WTC11 (cell line): ENCODE results near the gene PPTC7. TPM values are rescaled to one million over a fixed set of nuclear protein-coding genes. Genes with fewer than 3 reads are reported as not detected.
A peak's percentile ranks its signal among the peaks of the same experiment; 100 is the strongest.

Source experiments
- ATAC-seq: fragments of 200-7000 bp; cut with Tn5 transposase; 2 replicates; pipeline ENCODE4 v1.10.0; 2021; ENCODE audit warnings: mild to moderate bottlenecking, moderate library complexity
- CTCF ChIA-PET: fragments of 300-600 bp; sonication (Branson Sonifier 250); formaldehyde crosslinking; loops from one replicate; lab custom pipeline; 2021; ENCODE audit warnings: antibody characterized with exemption; lab: Charles Lee
- POLR2A ChIA-PET: fragments of 350-600 bp; sonication (Branson Sonifier 250); formaldehyde crosslinking; loops from one replicate; lab custom pipeline; 2021; ENCODE audit warnings: antibody characterized with exemption; lab: Charles Lee
- DNase-seq: peaks from one replicate; pipeline ENCODE4 v3.0.0; 2021; ENCODE audit warnings: low spot score
- H3K27ac Mint-ChIP-seq: 2 replicates; pipeline ENCODE4 v1.8.0; 2021; ENCODE audit warnings: mixed read lengths
- H3K27me3 Mint-ChIP-seq: 2 replicates; pipeline ENCODE4 v1.8.0; 2021; ENCODE audit warnings: low read depth, mild to moderate bottlenecking, moderate library complexity, mixed read lengths
- H3K36me3 Mint-ChIP-seq: 2 replicates; pipeline ENCODE4 v1.8.0; 2021; ENCODE audit warnings: mixed read lengths
- H3K4me1 Mint-ChIP-seq: 2 replicates; pipeline ENCODE4 v1.8.0; 2022; ENCODE audit warnings: mixed read lengths
- H3K4me3 Mint-ChIP-seq: 2 replicates; pipeline ENCODE4 v1.8.0; 2021; ENCODE audit warnings: mild to moderate bottlenecking, moderate library complexity, mixed read lengths
- H3K9me3 Mint-ChIP-seq: 2 replicates; pipeline ENCODE4 v1.8.0; 2021; ENCODE audit warnings: mixed read lengths
- CBFB ChIP-seq: sonication (generic); formaldehyde crosslinking; IDR thresholded peaks from 2 replicates; pipeline ENCODE4 v1.8.1; 2022; ENCODE audit warnings: mild to moderate bottlenecking, low read depth, missing genetic modification reagents
- CDX4 ChIP-seq: fragments of 250-450 bp; sonication (Bioruptor Pico); IDR thresholded peaks from 2 replicates; pipeline ENCODE4 v1.9.0; 2021; ENCODE audit warnings: moderate library complexity, mild to moderate bottlenecking, inconsistent platforms, borderline replicate concordance
- E2F5 ChIP-seq: sonication (generic); formaldehyde crosslinking; IDR thresholded peaks from 2 replicates; pipeline ENCODE4 v1.8.1; 2022; ENCODE audit warnings: mild to moderate bottlenecking, moderate library complexity, missing genetic modification reagents
- JUN ChIP-seq: sonication (generic); formaldehyde crosslinking; IDR thresholded peaks from 2 replicates; pipeline ENCODE4 v1.8.0; 2023; ENCODE audit warnings: mild to moderate bottlenecking, missing genetic modification reagents
- NFE2L1 ChIP-seq: sonication (generic); formaldehyde crosslinking; IDR thresholded peaks from 2 replicates; pipeline ENCODE4 v1.8.1; 2023; ENCODE audit warnings: missing genetic modification reagents
- PRRX2 ChIP-seq: fragments of 250-450 bp; sonication (Bioruptor Pico); IDR thresholded peaks from 2 replicates; pipeline ENCODE4 v1.8.0; 2021; ENCODE audit warnings: mild to moderate bottlenecking
- TCF7 ChIP-seq: sonication (generic); formaldehyde crosslinking; IDR thresholded peaks from 2 replicates; pipeline ENCODE4 v1.8.0; 2022; ENCODE audit warnings: mild to moderate bottlenecking, low read depth, missing genetic modification reagents, moderate library complexity
- TEAD1 ChIP-seq: sonication (generic); formaldehyde crosslinking; IDR thresholded peaks from 2 replicates; pipeline ENCODE4 v1.8.0; 2022; ENCODE audit warnings: mild to moderate bottlenecking, missing genetic modification reagents
- TEAD4 ChIP-seq: sonication (generic); formaldehyde crosslinking; IDR thresholded peaks from 2 replicates; pipeline ENCODE4 v1.8.0; 2022; ENCODE audit warnings: mild to moderate bottlenecking, missing genetic modification reagents
- ZBTB43 ChIP-seq: sonication (generic); formaldehyde crosslinking; IDR thresholded peaks from 2 replicates; pipeline ENCODE4 v1.8.1; 2023; ENCODE audit warnings: mild to moderate bottlenecking, missing genetic modification reagents
- ZMAT4 ChIP-seq: fragments of 250-450 bp; sonication (Bioruptor Pico); IDR thresholded peaks from 2 replicates; pipeline ENCODE4 v1.9.0; 2021; ENCODE audit warnings: mild to moderate bottlenecking
- ZNF317 ChIP-seq: sonication (generic); formaldehyde crosslinking; IDR thresholded peaks from 2 replicates; pipeline ENCODE4 v1.8.1; 2023; ENCODE audit warnings: low read depth, mild to moderate bottlenecking, moderate library complexity, missing genetic modification reagents, borderline replicate concordance
- ZNF423 ChIP-seq: fragments of 250-450 bp; sonication (Bioruptor Pico); IDR thresholded peaks from 2 replicates; pipeline ENCODE4 v2.1.2; 2022; ENCODE audit warnings: mild to moderate bottlenecking, moderate library complexity
- ZNF532 ChIP-seq: fragments of 250-450 bp; sonication (Bioruptor Pico); IDR thresholded peaks from 2 replicates; pipeline ENCODE4 v1.9.0; 2021; ENCODE audit warnings: mild to moderate bottlenecking, borderline replicate concordance
- total RNA-seq: library from RNA; stranded (reverse); gene quantifications from 3 replicates; pipeline ENCODE4 v1.2.3, GENCODE V29; 2021

Gene PPTC7
- total RNA-seq, 1 experiment from 2014 or later, result 15.6 TPM

- H3K27ac Mint-ChIP-seq, result no peak overlapping the region
- no peak for DNase-seq
- CTCF ChIA-PET, result interaction anchor here (0.8 kb wide), 1 partner anchor 62 kb away, joined by 3 read pairs; no protein-coding TSS in a partner anchor
Measured at GRCh38 chr12:110537605-110538409, 45.3 kb downstream of the PPTC7 start.

GRCh38 chr12:110536834-110537604 is 46.1 kb downstream of the PPTC7 start:
- Mint-ChIP-seq H3K4me3 (no peak overlapping the region), H3K27me3 (no peaks in the 10 kb centered on the region), H3K9me3 (no peaks in the 10 kb centered on the region), H3K27ac (no peak overlapping the region), H3K4me1 (peaks cover 9% of the 10 kb centered on the region), H3K36me3 (peaks cover 24% of the 10 kb centered on the region)
- ATAC-seq (no peak), DNase-seq (no peak)
- ChIA-PET POLR2A (no interaction called here), CTCF (no interaction called here)
- TF ChIP-seq CDX4 (CRISPR knock-in tag), result no peak
- TF ChIP-seq ZNF423 (CRISPR knock-in tag), result no peak
- TF ChIP-seq CBFB (CRISPR knock-in tag), result no peak

More at GRCh38 chr12:110537605-110538409, 45.3 kb downstream of the PPTC7 start:
- Mint-ChIP-seq H3K4me1 (peaks cover 9% of the 10 kb centered on the region), H3K9me3 (no peaks in the 10 kb centered on the region), H3K36me3 (peaks cover 29% of the 10 kb centered on the region), H3K4me3 (no peak overlapping the region), H3K27me3 (no peaks in the 10 kb centered on the region)
- ATAC-seq, result no peak
- POLR2A ChIA-PET, result no interaction called here
- TF ChIP-seq ZBTB43 (CRISPR knock-in tag), result no peak

GRCh38 chr12:110534811-110535210 is 48.3 kb downstream of the PPTC7 start:
- Mint-ChIP-seq H3K4me1 (peaks cover 9% of the 10 kb centered on the region), H3K27ac (peak overlapping the region; percentile 57; the same call in 1 of the 2 replicates), H3K9me3 (no peaks in the 10 kb centered on the region), H3K4me3 (no peak overlapping the region), H3K36me3 (peaks cover 24% of the 10 kb centered on the region), H3K27me3 (no peaks in the 10 kb centered on the region)
- TF ChIP-seq ZNF423 (CRISPR knock-in tag) (no peak), E2F5 (CRISPR knock-in tag) (no peak), ZNF317 (CRISPR knock-in tag) (no peak), PRRX2 (CRISPR knock-in tag) (no peak), CDX4 (CRISPR knock-in tag) (no peak)
- ATAC-seq (no peak), DNase-seq (no peak)
- ChIA-PET POLR2A (interaction anchor here (0.6 kb wide), 1 partner anchor 1553 kb away, joined by 3 read pairs; no protein-coding TSS in a partner anchor), CTCF (interaction anchor here (1.2 to 1.6 kb wide), 3 partner anchors 65 to 103 kb away, joined by 4 read pairs; partner anchors contain the start of gene ARPC3)

- Mint-ChIP-seq H3K4me1 (peaks cover 4% of the 10 kb centered on the region), H3K4me3 (no peak overlapping the region), H3K27me3 (no peaks in the 10 kb centered on the region), H3K27ac (no peak overlapping the region; the same call in 1 of the 2 replicates), H3K9me3 (no peaks in the 10 kb centered on the region), H3K36me3 (peaks cover 16% of the 10 kb centered on the region)
- POLR2A ChIA-PET, result no interaction called here
- CTCF ChIA-PET, result interaction anchor here (0.5 to 1.6 kb wide), 3 partner anchors 17 to 102 kb away, joined by 4 to 5 read pairs (median 4); partner anchors contain the start of gene ARPC3
- ATAC-seq, result no peak
- no peak for DNase-seq
- TF ChIP-seq TCF7 (CRISPR knock-in tag) (no peak), ZNF532 (CRISPR knock-in tag) (no peak), ZMAT4 (CRISPR knock-in tag) (no peak), CDX4 (CRISPR knock-in tag) (no peak), TEAD4 (no peak), JUN (CRISPR knock-in tag) (no peak), NFE2L1 (CRISPR knock-in tag) (no peak), TEAD1 (no peak)
Measured at GRCh38 chr12:110533607-110534006, 49.5 kb downstream of the PPTC7 start.
